Measurements from ENCODE around the gene NDUFAF7.

GRCh38 chr2:37281916-37282315, 50.5 kb downstream of the NDUFAF7 start:
- peak in 1 of 2 donors; percentile 16 for TF ChIP-seq CTCF (conservative IDR thresholded peaks at IDR 0.05 in 1 of 2, IDR thresholded peaks at IDR 0.05 in 1 of 2; ENCODE audit: extremely low read depth in 1 of 2, insufficient read depth in 1 of 2, low read depth in 1 of 2, low read length in 2 of 2)
- no peak for TF ChIP-seq EZH2 (IDR thresholded peaks at IDR 0.05; ENCODE audit: borderline replicate concordance, low read length)

Measured in mammary epithelial cell (primary cell).